HG03565 (cell line): ENCODE measurements around the gene MYH9.

ENCODE experiments used
- ATAC-seq: cut with Tn5 transposase; IDR thresholded peaks from one replicate; pipeline ENCODE4 v1.9.1; 2021; ENCODE audit warnings: mild to moderate bottlenecking, moderate library complexity; ENCODE audit not compliant: unreplicated experiment

MYH9 gene

GRCh38 chr22:36369004-36369921 lies 18.5 kb downstream of the MYH9 start:
- no peak for ATAC-seq

GRCh38 chr22:36368359-36368983 lies 19.3 kb downstream of the MYH9 start:
- ATAC-seq = no peak

GRCh38 chr22:36367479-36367878 lies 20.3 kb downstream of the MYH9 start:
- no peak for ATAC-seq

- no peak for ATAC-seq
Measured at GRCh38 chr22:36367066-36367465, 20.7 kb downstream of the MYH9 start.

DNA sequence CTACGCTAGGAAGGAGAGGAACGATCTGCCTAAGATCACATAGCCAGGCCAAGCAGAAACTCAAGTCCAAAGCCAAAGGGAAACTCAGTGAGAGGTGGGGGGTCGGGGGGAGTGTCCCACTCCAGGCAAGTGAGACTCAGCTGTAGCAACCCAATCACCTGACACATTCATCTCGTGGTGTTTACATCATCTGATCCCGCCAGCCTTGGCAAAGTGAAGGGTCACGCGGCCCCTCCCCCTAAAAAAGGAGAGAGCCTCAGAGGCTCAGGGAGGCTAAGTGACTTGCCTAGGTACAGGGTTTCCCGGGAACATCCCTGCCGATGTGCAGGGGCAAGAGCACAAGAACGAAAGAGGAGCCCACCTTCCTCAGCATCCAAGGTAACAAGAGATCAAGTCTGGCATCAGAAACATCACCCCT lies 21.5 kb downstream of the MYH9 start:
- no peak for ATAC-seq

GRCh38 chr22:36365020-36365411 lies 22.8 kb downstream of the MYH9 start:
- no peak for ATAC-seq

DNA sequence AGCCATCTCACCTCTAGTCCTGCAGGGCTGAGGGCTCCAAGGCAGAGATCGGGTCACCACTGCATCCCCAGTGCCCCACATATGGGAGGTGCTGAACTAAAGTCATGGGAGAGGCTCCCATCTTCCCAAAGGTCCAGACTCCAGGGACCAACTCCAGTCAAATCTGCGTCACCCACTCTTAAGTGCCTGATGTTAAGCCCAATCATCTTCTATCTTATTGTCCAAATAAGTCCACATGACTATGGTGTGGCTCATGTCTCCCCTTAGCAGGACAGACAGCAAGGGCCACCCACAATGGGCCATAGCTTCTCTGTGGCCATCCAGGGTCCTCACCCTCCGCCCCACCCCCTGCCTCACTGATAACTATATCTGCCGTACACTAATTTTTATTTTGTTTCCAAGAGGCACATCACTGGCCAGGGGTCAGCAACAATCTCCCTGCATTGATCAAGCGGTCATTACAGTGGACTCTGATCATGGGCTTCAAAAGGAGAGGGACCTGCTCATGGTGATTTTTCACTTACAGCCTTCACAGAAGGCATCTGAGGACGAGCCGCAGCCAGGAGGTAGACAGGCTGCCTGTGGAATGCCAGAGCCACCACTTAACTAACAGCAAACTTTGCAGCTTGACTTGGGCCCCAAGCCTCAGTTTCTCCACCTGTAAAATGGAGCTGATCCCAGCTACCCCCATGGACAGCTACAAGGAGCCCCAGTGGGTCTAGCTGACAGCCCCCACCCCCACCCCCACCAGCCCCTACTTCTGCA lies 23.3 kb downstream of the MYH9 start:
- ATAC-seq = no peak

GRCh38 chr22:36363349-36363981 lies 24.3 kb downstream of the MYH9 start:
- no peak for ATAC-seq

DNA sequence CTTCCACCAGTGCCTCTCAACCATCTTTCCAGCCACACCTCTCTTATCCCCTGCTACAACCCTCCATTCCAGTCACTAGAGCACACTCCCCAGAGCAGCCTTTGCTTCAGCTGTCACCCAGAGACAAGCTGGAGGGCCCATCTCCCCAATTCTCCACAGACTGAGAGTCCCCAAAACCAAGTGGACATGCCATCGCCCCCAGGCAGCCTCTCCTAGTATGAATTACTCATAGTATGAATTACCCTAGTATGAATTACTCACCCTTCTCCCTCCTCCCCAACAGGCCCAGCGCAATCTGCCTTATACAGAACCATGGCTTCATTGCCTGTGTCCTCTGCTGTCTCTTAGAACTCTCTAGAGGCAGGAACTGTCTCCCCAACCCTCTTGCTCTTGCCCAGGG lies 24.8 kb downstream of the MYH9 start:
- no peak for ATAC-seq

- ATAC-seq = no peak
Measured at GRCh38 chr22:36362075-36362474, 25.7 kb downstream of the MYH9 start.

DNA sequence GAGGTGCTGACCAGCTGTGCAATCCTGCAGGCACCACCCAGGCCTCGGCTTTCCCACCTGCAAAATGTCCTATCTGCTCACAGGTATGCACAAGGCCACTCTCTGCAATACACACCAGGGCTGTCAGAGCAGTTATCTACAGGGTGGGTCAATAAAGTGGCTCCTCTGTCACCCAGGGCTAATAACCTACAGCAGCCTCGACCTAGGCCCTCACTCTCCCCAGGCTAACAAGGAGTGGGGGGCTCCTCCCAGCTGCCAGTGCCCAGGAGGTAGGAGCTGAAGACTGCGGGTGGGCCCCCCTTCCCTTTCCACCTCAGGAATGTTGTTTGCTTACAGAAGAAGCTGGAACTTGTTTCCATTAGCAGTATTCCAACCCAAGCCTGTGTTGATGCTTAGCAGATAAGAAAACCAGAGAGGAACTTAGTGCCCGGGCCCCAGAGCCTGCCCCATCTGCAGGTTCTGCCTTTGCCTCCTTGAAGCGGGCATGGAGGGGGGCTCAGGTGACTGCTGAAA lies 26.8 kb downstream of the MYH9 start:
- no peak for ATAC-seq

DNA sequence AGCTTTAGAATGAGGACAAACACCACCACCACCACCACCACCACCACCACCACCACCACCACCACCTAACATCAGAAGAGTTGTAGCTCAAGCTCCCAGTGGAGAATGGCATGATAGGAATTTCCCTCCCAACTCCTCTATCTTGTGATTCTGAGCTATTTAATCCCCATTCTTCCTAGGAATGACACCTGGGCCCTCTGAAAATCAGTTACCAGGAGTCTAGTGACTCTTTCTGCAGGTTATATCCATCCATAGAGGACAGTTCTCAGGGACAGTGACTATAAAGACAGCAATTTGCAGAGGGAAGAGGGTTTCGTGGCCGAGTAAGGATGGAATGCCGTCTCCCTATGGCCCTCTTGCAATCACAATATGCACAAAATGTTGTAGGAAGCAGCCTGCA lies 27.8 kb downstream of the MYH9 start:
- no peak for ATAC-seq

- ATAC-seq = no peak
Measured at GRCh38 chr22:36359470-36359996, 28.2 kb downstream of the MYH9 start.

DNA sequence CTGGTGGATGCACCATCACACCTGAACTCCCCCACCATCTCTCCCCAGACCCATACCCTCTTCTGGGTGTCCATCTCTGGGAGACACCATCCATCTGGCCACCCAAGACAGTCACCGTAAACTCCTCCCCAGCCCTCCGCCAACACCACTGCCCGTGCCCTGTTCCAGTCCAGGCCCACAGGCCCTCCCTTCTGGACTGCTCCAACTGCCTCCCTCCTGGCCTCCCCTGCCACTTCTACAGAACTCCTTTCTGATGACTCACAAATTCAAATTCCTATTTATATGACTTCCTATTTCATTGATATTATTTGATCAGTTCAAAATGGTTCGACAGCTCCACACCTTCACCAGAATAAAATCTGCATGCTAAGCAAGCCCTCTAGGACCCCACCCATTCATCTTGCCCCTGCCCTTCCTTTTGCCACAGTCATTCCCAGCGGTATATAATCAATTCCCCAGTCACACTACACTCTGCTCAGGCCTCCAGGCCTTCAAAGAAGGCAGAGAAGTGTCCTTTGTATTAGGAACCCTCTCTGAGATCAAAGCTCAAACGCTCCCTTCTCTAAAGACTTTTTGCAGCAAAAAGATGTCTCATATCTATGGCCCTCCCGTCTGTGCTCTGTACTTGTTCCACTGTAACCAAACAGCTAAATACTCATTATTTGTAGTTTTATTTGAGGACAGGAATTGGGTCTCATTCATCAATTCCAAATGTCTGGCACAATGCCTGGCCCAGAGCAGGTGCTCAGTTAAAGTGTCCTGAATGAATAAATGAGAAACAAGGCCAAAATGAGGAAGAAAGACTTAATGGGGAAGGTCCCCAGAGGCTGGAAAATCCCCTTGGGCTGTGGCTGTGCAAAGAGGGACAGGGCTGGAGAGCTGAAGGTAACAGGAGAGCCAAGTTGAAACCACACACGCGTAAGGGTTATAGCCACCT lies 29.0 kb downstream of the MYH9 start:
- no peak for ATAC-seq

DNA sequence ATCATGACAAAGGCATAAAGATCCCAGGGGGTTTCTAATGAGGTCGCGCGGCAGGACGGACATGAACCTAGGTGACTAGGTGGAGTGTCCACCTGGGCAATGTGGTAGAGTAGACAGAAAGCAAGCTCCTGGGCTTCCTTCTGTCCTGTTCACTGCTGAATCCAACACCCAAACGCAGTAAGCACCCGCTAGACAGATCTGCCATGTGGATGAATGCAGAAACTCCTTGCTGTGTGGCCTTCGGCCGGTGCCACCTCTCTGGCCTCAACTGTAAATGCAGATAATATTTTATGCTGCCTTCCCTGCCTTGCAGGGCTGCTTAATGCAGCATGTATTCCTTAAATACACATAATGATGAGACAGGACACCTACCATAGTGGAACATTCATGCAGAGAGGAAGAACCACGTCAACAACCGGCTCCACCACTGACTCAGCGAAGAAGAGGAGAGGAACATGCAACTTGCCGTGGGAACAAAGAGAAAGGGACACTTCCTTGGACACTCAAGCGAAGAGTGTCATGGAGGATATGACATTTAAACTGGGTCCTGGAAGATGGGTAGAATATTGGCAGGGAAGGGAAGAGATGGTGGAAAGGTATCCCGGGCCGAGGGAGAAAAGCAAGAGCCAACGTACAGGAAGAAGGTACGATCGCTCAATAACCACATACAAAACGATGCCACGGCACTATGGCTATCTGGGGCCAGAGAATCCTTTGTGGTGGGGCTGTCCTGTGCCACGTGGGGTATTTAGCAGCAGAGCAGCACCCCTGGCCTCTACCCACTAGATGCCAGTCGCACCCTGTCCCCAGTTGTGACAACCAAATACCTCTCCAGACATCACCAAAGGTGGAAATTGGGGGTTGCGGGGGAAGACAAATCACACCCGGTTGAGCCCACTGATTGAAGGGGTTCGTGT lies 30.8 kb downstream of the MYH9 start:
- ATAC-seq = no peak

GRCh38 chr22:36355894-36356293 lies 31.9 kb downstream of the MYH9 start:
- ATAC-seq = no peak

DNA sequence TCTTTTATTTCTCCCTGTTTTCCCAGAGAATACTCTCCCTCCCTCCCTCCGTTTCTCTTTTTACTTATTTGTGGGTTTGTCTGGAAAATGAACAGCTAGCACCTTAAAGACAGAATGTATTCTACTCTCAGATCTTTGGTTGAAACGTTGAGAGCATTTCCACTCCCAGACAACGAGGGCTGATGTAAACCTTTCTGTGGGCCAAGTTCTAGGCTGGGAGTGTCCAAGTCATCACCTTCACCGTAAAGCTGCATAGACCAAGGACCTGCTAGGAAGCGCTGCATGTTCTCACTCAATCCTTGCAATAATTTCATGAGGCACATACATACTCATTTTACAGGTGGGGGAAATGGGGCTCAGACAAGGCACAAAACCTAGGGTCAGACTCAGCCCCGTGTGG lies 32.4 kb downstream of the MYH9 start:
- ATAC-seq = no peak

- ATAC-seq = no peak
Measured at GRCh38 chr22:36352803-36353507, 34.8 kb downstream of the MYH9 start.
